ENCODE results near the gene GALNT2. TPM values are rescaled to one million over a fixed set of nuclear protein-coding genes. Genes with fewer than 3 reads are reported as not detected.

The GALNT2 gene
- polyA plus RNA-seq, 1 of the 3 experiments (the other 2 are of a cell fraction): 118 TPM

- Histone ChIP-seq H3K36me3 (replicated peaks in 1 of 2; ENCODE audit: control insufficient read depth in 1 of 2, insufficient read depth in 2 of 2, low read length in 1 of 2) (no peaks in the 10 kb centered on the region), H3K9me2 (no peaks in the 10 kb centered on the region), H3K79me2 (ENCODE audit: insufficient read depth) (peaks cover 88% of the 10 kb centered on the region), H3K27me3 (ENCODE audit: insufficient read depth) (no peaks in the 10 kb centered on the region), H3K4me3 (ENCODE audit: low read depth in 2 of 2, low read length in 1 of 2) (no peak overlapping the region), H2AFZ (ENCODE audit: low read depth) (no peak overlapping the region), H3F3A (replicated peaks; ENCODE audit: insufficient read depth) (no peaks in the 10 kb centered on the region), H3K4me1 (ENCODE audit: control insufficient read depth in 1 of 2, insufficient read depth in 2 of 2, low read depth in 1 of 2, low read length in 1 of 2) (peaks cover 31 to 66% of the 10 kb centered on the region in 2 experiments; a peak in 3 of 4 replicates), H3K9me3 (no peaks in the 10 kb centered on the region), H3K4me2 (peak overlapping the region; percentile 46), H4K20me1 (ENCODE audit: insufficient read depth) (peaks cover 66% of the 10 kb centered on the region), H3K27ac (ENCODE audit: low read depth in 2 of 2, low read length in 1 of 2) (peak overlapping the region; percentile 17 to 47; a peak in 3 of 4 replicates), H3K9ac (peak overlapping the region; percentile 10; the same call in 1 of the 2 replicates)
- ChIA-PET POLR2A (no interaction called here), CTCF (interaction anchor here (0.7 kb wide), 1 partner anchor 30 kb away, joined by 4 read pairs; no protein-coding TSS in a partner anchor)
- DNase-seq: no peak
- WGBS (ENCODE audit: low lambda C conversion rate): 76% methylated on average over 12 of the region's 12 CpGs
- TF ChIP-seq CHD2 (IDR thresholded peaks at IDR 0.05; ENCODE audit: low read length, partially characterized antibody): no peak
- TF ChIP-seq SMC3 (IDR thresholded peaks at IDR 0.05; ENCODE audit: low read depth, low read length): no peak
- TF ChIP-seq MEF2A (IDR thresholded peaks at IDR 0.05; ENCODE audit: borderline replicate concordance, low read depth): peak; percentile 75; the same call in 1 of the 2 replicates
- TF ChIP-seq EP300 (IDR thresholded peaks at IDR 0.05; ENCODE audit: borderline replicate concordance in 1 of 2, low read depth in 1 of 2, low read length in 1 of 2): no peak
- no peak for TF ChIP-seq TEAD4 (IDR thresholded peaks at IDR 0.05; ENCODE audit: borderline replicate concordance, insufficient read depth)
- TF ChIP-seq REST (IDR thresholded peaks at IDR 0.05; ENCODE audit: low read depth, low read length): no peak
- 0 out of 2 replicates have a peak, but pooled peaks have one; percentile 25 for TF ChIP-seq TCF12 (IDR thresholded peaks at IDR 0.05)
- TF ChIP-seq MAX (IDR thresholded peaks at IDR 0.05; ENCODE audit: low read depth): no peak
- TF ChIP-seq NRF1 (IDR thresholded peaks at IDR 0.05; ENCODE audit: low read depth, low read length): no peak
- TF ChIP-seq JUND (IDR thresholded peaks at IDR 0.05): peak; percentile 63
- TF ChIP-seq FOSL2 (IDR thresholded peaks at IDR 0.05; ENCODE audit: borderline replicate concordance, low read depth): no peak
- TF ChIP-seq SIN3A (IDR thresholded peaks at IDR 0.05; ENCODE audit: borderline replicate concordance, low read depth, low read length): no peak
These were observed 73.4 kb downstream of the GALNT2 start for GRCh38 chr1:230140221-230141020.
